ENCODE results near the gene PIGX. TPM values are rescaled to one million over a fixed set of nuclear protein-coding genes. Genes with fewer than 3 reads are reported as not detected.

PIGX gene
- 24.4 and 31.2 TPM in 2 replicates for total RNA-seq (2022)
- Bru-seq, nascent RNA = percentile 61 among the genes with signal in this experiment
- percentile 69 among the genes with signal in this experiment for BruChase-seq, experiment 1, labeled RNA remaining after a 6-hour chase
- percentile 58 among the genes with signal in this experiment for BruChase-seq, experiment 2, labeled RNA remaining after a 2-hour chase
- long read RNA-seq, transcript PIGX-202 (6 exons, 3,057 nt) = major isoform, 42 of 62 reads
- long read RNA-seq, partial matches to known transcripts = 1 of 62 reads
- long read RNA-seq, other reads (novel, unspliced or antisense) = 16 of 62 reads

GRCh38 chr3:196711838-196712513 is at the start of gene PIGX, which contains the start of gene CEP19:
TSS of gene PIGX (plus strand) at chr3:196712377.
TSS of gene CEP19 (minus strand) at chr3:196712250. CDS start at chr3:196708657, 3,593 bp downstream.
- BruUV-seq (replicated peaks) = no TSS peak
- Mint-ChIP-seq H3K4me3 (ENCODE audit: low read depth, unreplicated experiment) (peak within 1 kb of the TSS; percentile 90), H3K36me3 (ENCODE audit: insufficient read depth, unreplicated experiment) (peaks cover 19% of the 10 kb centered on the region), H3K27ac (ENCODE audit: unreplicated experiment) (peak within 1 kb of the TSS; percentile 68), H3K9me3 (ENCODE audit: low read depth, unreplicated experiment) (no peaks in the 10 kb centered on the region), H3K4me1 (ENCODE audit: low read depth, unreplicated experiment) (peaks cover 11% of the 10 kb centered on the region), H3K27me3 (ENCODE audit: unreplicated experiment) (no peaks in the 10 kb centered on the region)
- CTCF ChIA-PET = no interaction called here
- intact Hi-C loops (cut with micrococcal nuclease; ENCODE audit: unreplicated experiment) = no loop called here
- no peak for TF ChIP-seq CTCF (IDR thresholded peaks at IDR 0.05; ENCODE audit: unreplicated experiment)
- DNase-seq = peak; percentile 88

- Mint-ChIP-seq H3K36me3 (ENCODE audit: insufficient read depth, unreplicated experiment) (no peaks in the 10 kb centered on the region), H3K4me1 (ENCODE audit: low read depth, unreplicated experiment) (peaks cover 7% of the 10 kb centered on the region), H3K27ac (ENCODE audit: unreplicated experiment) (no peak overlapping the region), H3K4me3 (ENCODE audit: low read depth, unreplicated experiment) (no peak overlapping the region), H3K27me3 (ENCODE audit: unreplicated experiment) (peaks cover 25% of the 10 kb centered on the region), H3K9me3 (ENCODE audit: low read depth, unreplicated experiment) (no peaks in the 10 kb centered on the region)
- no peak for TF ChIP-seq CTCF (IDR thresholded peaks at IDR 0.05; ENCODE audit: unreplicated experiment)
- BruUV-seq (replicated peaks) = no TSS peak
- intact Hi-C loops (cut with micrococcal nuclease; ENCODE audit: unreplicated experiment) = no loop called here
- DNase-seq = no peak
- CTCF ChIA-PET = no interaction called here
Observed at GRCh38 chr3:196662711-196663571, 49.2 kb upstream of the PIGX start.

- no TSS peak for BruUV-seq (replicated peaks)
Observed at GRCh38 chr3:196666001-196666867, 45.9 kb upstream of the PIGX start.

More at GRCh38 chr3:196666001-196666867, 45.9 kb upstream of the PIGX start:
- H3K9me3 Mint-ChIP-seq (ENCODE audit: low read depth, unreplicated experiment) = no peaks in the 10 kb centered on the region
- CTCF ChIA-PET = interaction anchor here (0.8 kb wide), 1 partner anchor 13 kb away, joined by 3 read pairs; no protein-coding TSS in a partner anchor
- H3K36me3 Mint-ChIP-seq (ENCODE audit: insufficient read depth, unreplicated experiment) = no peaks in the 10 kb centered on the region
- no peak overlapping the region for H3K27ac Mint-ChIP-seq (ENCODE audit: unreplicated experiment)
- peak; percentile 15 for DNase-seq
- peaks cover 42% of the 10 kb centered on the region for H3K27me3 Mint-ChIP-seq (ENCODE audit: unreplicated experiment)
- no peak overlapping the region for H3K4me3 Mint-ChIP-seq (ENCODE audit: low read depth, unreplicated experiment)
- H3K4me1 Mint-ChIP-seq (ENCODE audit: low read depth, unreplicated experiment) = no peaks in the 10 kb centered on the region
- intact Hi-C loops (cut with micrococcal nuclease; ENCODE audit: unreplicated experiment) = no loop called here
- no peak for TF ChIP-seq CTCF (IDR thresholded peaks at IDR 0.05; ENCODE audit: unreplicated experiment)
